SH-SY5Y (cell line): ENCODE results near the gene HIVEP3.

Source experiments
- GATA2 ChIP-seq: IDR thresholded peaks from 2 replicates; pipeline ENCODE4 v1.6.1; 2011; ENCODE audit warnings: mild to moderate bottlenecking, low read depth, low read length
- GATA3 ChIP-seq: IDR thresholded peaks from 2 replicates; pipeline ENCODE4 v1.6.1; 2011; ENCODE audit warnings: low read depth, mild to moderate bottlenecking, low read length, moderate library complexity

- TF ChIP-seq GATA3 (no peak), GATA2 (no peak)
These were observed 107.5 kb downstream of the HIVEP3 start for GRCh38 chr1:41811051-41811795.
